C1 segment of cervical spinal cord (tissue), 14 donors: ENCODE measurements around the gene PDE11A.
"Not testable (repeated sequence)": the region's sequence is repeated elsewhere in the genome, so short reads cannot be mapped to it uniquely, and the experiment has no call there.

ENCODE experiments used
- DNase-seq, 14 donors: peaks; one replicate each; lab custom pipeline; 2025; lab: John Stamatoyannopoulos, UW

The PDE11A gene

GRCh38 chr2:177883177-177883576 is 189.4 kb downstream of the PDE11A start:
- no peak for DNase-seq

GRCh38 chr2:177882501-177882900 is 190.1 kb downstream of the PDE11A start:
- no peak for DNase-seq

GRCh38 chr2:177881921-177882320 is 190.7 kb downstream of the PDE11A start:
- DNase-seq: no peak

DNA sequence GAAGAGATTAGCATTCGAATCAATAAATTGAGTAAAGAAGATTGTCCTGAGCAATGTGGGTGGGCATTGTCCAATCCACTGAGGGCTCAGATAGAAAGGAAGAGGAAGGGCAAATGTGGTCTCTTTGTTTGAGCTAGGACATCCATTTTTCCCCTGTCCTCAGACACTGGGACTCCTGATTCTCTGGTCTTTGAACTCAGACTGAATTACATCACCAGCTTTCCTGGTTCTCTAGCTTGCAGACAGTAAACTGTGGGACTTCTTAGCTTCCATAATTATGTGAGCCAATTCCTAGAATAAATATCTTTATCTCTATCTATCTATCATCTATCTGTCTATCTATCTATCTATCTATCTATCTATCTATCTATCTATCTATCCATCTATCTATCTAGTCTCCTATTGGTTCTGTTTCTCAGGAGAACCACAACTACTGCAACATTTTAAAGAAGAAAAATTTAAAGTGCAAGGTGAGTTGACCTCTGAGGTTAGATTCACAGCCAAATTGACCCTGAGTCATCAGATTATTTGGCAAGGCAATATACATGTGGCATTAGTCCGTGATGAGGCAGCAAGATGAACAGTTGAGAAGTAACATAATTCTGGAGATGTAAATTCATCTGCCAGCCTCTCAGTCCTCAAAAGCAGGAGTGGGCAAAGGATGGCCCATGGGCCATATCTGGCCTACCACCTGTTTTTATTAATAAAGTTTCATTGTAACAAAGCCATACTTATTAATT is 191.4 kb downstream of the PDE11A start:
- DNase-seq: no peak

DNA sequence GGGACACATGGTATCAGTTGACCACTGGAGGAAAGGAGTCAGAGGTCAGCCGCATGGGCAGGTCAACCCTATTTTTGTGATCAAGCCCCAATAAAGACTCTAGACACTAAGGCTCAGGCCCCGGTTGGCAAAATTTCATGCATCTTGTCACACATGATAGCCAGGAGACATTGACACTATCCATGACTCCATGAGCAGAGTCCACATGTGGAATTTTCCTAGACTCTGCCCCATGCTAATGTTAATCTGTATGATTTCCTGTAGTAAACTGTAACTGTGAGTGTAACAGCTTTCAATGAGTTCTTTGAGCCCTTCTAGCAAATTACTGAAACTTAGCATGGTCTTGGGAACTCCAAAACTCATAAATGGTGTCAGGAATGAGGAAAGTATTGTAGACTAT is 192.3 kb downstream of the PDE11A start:
- no peak for DNase-seq

DNA sequence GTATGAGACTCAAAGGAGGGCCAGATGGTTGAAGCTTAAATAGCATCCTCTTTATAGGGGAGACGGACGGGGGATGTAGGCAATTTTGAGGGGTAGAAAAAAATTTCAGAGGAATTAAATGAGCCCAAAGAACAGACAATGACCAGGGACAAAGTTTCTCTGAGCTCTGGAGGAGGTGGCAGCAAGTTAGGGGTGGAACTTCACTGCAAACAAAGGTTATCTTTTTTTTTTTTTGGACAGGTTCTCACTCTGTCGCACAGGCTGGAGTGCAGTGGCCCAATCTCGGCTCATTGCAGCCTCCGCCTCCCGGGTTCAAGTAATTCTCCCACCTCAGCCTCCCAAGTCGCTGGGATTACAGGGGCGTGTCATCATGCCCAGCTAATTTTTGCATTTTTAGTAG is 195.6 kb downstream of the PDE11A start:
- no peak for DNase-seq

GRCh38 chr2:177874686-177875085 is 197.9 kb downstream of the PDE11A start:
- DNase-seq: no peak

- DNase-seq: no peak
Observed at GRCh38 chr2:177873915-177874314, 198.7 kb downstream of the PDE11A start.

DNA sequence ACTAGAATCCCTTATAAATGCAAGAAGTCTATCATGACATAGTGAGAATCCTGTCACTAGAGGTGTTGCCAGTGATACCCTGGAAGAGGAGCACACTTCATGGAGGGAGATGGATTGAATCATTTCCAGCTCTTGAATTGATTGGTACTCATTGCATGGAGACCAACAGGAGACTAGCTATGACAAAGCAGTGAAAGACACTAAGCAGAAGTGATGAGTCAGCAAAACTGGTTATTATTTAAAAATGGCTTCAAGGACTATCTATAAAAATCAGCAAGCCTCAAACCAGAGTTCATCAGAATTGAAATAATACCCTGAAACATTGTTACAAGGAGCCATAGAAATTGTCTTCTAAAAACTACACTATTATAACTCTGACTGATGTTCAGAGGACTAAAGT is 200.3 kb downstream of the PDE11A start:
- no peak for DNase-seq

GRCh38 chr2:177869912-177870311 is 202.7 kb downstream of the PDE11A start:
- DNase-seq: no peak

- no peak for DNase-seq
Observed at GRCh38 chr2:177869209-177869608, 203.4 kb downstream of the PDE11A start.

DNA sequence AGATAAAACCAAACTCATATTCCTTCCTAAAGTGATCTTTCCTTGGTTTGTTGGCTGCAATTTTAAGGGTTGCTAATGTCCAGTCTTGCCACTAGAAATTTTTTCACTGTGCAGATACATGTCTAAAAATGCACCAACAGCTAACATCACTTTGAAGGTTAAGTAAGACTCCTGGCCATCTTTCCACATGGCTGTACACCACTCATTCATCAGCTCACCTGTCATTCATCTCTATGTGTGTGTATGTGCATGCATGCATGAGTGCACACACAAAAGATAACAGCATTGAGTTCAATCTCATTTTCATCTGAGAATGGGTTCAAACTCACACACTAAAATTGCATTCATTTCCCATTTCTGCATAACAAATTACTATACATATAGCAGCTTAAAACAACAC is 203.8 kb downstream of the PDE11A start:
- DNase-seq: no peak

- DNase-seq: no peak
Observed at GRCh38 chr2:177857538-177857937, 215.0 kb downstream of the PDE11A start.

GRCh38 chr2:177852389-177852788 is 220.2 kb downstream of the PDE11A start:
- DNase-seq: no peak

- DNase-seq: no peak
Observed at GRCh38 chr2:177843188-177843587, 229.4 kb downstream of the PDE11A start.

DNA sequence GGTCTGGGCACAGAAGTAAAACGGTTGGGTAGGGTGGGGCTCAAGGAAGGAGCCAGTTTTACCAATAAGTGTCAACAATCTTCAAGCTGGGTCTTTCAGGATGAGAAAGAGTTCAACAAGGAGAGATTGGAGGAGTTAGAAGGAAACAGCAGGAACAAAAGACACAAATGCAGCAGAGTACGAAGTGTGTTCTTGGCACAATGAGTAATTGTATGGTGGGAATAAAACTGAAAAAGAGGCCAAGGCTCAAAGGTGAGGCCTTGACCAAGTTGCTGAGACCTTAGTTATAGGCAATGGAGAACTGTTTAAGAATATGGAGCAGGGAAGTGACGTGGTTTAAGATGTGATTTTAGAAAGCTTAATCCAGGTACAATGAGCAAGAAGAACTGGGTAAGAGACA is 230.3 kb downstream of the PDE11A start:
- no peak for DNase-seq

GRCh38 chr2:177835418-177836204 is 237.0 kb downstream of the PDE11A start:
- not testable (repeated sequence) for DNase-seq

GRCh38 chr2:177832611-177833433 is 239.8 kb downstream of the PDE11A start:
- no peak for DNase-seq

DNA sequence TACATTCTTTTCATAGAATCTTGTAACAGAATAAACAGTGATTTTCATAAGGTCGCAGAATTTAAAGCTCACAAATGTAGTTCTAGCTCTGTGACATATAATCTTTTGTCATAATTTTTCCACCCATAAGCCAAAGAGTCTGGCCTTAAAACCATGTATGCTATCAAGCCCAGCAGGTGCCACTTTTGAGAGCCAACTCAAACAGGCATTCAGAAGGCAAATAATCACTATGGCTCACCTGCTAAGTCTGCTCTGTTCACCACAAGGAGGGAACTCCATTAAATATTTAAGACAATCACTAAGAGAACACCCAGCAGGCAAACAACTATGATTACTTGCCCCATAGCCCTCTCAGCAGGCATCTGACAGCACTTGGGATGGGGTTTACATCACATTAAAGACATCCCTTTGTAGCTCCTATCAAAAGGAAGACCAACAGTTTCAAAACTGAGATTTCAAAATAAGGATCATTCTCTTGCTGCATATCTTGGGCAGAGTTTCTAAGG is 241.6 kb downstream of the PDE11A start:
- DNase-seq: no peak

DNA sequence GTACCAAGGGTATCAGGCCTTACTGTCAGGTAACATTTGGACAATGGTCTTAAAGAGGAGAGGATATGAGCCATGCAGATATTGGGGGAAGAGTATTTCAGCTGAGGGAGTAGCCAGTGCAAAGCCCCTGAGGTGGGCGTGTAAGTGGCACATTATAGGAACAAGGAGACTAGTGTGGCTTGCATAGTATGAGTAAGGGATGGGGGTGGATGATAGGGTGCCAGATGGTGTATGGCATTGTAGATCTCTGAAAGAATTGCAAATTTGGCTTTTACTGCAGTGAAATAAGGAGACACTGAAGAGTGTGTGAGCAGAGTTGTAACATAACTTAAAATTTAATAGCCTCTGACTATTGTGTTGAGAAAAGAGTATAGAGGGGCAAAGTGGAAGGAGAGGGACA is 244.0 kb downstream of the PDE11A start:
- DNase-seq: no peak

- no peak for DNase-seq
Observed at GRCh38 chr2:177826897-177827296, 245.7 kb downstream of the PDE11A start.

DNA sequence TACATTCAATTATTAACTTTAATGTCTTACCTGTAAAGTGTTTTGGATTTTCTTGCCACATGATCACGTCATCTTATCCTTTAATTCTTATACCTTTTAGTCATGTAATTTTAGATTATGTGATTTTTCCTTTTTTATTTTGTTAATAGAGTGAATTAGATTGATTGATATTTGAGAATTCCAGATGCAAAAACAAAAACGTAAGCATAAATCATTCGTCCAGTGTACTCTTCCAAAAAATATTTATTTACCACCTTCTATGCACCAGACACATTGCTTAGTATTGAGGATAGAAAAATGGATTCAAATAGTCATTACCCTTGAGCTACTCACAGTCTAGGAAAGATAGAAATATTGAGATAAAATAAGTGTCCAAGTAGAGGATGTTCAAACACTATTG is 249.6 kb downstream of the PDE11A start:
- DNase-seq: no peak
